HG03097 (cell line): ENCODE data around the gene SYNPO2.

Source experiments
- ATAC-seq: cut with Tn5 transposase; IDR thresholded peaks from one replicate; pipeline ENCODE4 v1.9.1; 2021; ENCODE audit not compliant: unreplicated experiment, low FRiP score

The SYNPO2 gene

DNA sequence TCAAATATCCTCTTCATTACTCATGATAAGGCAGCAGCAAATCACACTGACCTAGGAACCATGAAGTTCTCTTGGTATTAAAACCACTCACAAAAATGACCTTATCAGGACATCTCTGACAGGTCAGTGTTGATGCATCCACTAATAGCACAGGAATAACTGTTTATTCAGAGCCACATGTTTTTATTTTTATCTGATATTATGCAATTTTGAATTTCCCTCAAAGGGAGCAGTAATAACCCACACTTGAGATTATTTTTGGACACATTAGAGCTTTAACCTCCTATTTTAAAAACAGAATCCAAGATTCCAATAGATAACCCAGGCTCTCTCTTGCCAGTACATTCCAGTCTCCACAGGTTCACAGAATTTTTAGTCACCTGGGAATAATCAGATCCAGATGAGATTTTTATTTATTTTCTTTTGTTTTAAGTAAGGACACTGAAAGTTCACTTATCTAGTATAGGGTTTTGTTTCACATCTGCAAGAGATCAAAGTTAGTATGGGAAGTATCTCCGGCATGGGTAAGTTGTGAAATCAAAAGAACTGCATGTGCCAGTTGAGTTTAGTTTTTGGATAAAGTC is 210.7 kb downstream of the SYNPO2 start:
- no peak for ATAC-seq

DNA sequence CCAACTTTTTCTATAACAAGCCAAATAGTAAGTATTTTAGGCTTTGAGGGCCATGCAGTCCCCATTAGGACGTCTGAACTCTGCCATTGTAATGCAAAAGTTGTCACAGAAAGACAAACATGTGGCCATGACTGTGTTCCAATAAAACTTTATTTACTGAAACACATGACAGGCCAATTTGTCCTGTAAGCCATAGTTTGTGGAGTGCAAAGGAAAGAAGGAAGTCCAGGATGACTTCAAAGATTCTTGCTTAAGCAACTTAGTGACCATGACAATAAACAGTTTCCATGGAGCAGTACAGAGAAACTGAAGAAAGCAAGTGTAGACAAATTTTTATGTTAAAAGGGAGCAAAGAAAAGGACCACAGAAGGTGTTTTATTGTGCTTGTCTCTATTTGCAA is 212.0 kb downstream of the SYNPO2 start:
- ATAC-seq = no peak

DNA sequence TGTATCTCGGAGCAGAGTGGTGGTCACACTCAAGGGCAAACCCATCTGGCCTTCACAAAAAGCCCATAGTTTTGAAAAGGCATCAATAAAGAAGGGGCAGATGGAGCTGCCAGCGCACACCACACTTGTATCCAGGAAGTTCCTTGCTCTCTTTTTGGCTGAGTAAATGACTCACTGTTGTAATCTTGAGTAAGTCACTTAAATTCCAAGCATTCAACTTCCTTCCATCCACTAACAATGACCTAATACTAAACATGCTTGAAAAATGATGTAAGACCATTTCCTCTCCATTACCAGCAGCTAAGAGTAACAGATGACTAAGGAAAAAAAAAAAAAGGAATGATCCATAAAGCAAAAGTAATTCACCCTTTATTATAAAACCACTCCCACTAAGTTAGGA is 214.6 kb downstream of the SYNPO2 start:
- no peak for ATAC-seq

DNA sequence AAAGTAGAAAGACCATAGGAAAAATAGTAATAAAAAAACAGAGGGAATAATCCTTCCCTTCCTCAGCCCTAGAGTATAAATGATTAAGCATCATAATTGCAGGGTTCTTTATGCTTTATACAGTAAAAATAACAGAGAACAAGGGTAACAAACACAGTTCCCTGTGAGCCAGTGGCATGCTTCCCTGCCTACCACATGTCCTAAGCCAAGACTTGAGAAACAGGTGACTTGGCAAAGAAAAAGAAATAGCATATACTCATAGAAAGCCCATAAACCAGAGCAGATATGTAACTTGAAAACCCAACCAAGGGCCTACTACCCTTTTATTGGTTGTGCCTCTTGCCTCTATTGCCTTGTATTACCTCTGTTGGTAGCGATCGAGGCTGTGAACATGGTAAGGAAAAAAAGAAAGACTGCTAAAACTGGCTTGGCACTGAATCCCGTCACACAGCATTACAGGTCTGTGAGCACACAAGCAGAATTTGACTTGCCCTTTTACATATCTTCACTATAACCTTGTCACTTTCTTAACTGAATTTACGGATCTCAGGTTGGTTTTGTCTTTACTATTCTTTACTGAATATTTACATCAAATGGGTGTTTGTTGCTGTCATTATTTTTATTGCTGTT is 216.1 kb downstream of the SYNPO2 start:
- ATAC-seq = no peak

DNA sequence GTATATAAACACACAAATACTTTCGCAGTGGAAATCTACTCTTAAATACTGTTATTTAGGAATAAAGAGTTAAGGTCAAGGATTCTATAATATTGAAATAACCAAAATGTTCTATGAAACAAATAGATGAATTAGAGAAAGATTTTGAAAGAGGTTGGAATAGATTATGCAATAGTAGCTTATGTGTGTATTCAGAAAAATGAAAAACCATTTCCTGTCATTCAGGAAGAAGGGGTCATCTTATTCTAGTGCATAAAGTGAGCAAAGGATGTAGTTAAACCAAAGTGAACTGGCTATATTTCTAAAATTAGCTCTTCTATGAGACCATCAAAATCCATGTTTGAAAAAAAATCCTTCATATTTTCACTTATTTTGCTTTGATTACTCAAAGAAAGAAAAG is 217.0 kb downstream of the SYNPO2 start:
- ATAC-seq = no peak

DNA sequence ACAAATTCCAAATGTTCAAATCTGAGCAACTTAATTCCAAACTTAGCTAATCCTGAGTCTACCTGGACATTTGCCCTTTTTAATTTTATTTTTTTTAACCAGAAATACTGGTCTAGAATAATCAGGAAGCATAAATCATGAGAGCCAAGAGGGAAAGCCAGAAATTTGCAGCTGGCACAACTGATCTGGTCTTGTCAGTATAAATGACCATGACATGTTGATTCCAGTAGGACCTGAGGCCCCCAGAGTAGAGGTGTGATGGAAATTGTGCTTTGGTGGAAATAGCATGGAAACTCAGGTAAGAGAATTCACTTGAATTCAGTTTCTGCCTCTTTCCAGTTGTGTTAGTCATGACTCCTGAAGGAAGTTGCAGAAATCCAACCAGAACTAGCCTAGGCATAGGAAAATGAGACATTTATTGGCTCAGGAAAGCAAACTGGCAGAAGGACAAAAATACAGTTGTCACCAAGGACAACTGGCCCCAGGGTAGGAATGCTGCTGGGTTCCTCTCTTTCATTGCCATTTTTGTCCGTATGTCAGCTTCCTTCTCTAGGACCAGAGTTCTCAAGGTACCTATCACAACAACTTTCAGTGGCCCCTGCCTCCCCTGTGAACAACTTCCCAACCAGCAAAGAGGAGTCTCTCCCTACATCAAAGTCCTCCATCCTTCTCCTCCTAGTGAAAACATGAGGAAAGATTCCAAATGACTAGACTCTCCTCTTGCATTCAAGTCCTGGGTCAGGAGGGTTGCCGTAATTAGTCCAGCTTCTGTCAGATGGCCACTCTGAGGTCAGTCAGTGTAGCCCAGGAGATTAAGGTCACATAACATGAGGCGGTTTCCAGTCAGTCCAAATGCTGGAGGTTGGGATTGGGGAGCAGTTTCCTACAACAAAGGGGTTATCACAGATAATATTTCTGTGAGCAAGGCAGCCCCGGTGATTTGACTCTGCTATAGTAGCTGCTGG is 217.7 kb downstream of the SYNPO2 start:
- ATAC-seq = no peak

DNA sequence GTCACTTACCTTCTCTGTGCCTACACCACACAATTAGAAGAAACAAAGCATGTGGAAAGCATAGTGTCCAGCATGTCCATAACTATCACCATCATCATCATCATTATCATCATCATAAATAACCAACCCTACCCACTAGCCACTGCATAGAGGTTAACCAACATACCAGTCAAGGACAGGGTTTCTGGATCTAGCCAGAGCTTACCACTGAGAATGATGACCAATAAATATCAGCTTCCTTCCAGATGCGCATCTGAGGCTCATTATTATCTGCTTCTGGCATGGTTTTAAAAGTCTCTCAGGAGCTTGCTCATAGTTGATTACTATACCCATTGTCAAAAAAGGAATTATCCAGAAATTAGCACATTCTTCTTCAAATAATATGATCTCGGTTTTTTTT is 221.5 kb downstream of the SYNPO2 start:
- ATAC-seq = no peak
